GM18502 (cell line): ENCODE measurements around the gene SLC34A3.
"Not testable (repeated sequence)": the region's sequence is repeated elsewhere in the genome, so short reads cannot be mapped to it uniquely, and the experiment has no call there.

ENCODE experiments used
- ATAC-seq: cut with Tn5 transposase; IDR thresholded peaks from one replicate; pipeline ENCODE4 v1.9.1; 2021; ENCODE audit warnings: mild to moderate bottlenecking; ENCODE audit not compliant: unreplicated experiment, poor library complexity

SLC34A3 gene

DNA sequence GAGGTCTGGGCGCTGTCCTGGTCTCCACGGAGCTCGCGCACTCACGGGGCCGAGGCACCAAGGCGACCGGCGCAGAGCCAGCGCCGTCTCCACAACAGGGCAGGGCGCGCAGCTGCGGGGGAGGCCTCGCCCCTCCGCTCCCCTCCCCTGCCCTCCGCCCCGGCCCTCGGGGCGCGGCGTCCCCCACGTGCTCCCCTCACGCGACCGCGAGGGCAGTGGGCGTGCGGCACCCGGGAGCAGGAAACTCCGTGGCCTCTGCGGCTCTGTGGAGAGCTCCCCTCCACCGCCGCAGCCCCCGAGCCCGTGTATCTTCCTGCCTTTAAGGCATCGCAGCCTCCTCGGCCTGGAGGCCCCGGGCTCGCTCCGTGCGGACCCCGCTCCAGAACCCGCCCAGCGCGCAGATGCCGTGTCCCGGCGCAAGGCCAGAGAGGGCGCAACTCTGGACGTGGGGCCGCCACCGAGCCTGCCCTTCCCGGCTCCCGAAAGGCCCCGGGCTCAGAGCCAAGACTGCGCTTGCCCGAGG lies 9.7 kb downstream of the SLC34A3 start:
- peak; percentile 26 for ATAC-seq

DNA sequence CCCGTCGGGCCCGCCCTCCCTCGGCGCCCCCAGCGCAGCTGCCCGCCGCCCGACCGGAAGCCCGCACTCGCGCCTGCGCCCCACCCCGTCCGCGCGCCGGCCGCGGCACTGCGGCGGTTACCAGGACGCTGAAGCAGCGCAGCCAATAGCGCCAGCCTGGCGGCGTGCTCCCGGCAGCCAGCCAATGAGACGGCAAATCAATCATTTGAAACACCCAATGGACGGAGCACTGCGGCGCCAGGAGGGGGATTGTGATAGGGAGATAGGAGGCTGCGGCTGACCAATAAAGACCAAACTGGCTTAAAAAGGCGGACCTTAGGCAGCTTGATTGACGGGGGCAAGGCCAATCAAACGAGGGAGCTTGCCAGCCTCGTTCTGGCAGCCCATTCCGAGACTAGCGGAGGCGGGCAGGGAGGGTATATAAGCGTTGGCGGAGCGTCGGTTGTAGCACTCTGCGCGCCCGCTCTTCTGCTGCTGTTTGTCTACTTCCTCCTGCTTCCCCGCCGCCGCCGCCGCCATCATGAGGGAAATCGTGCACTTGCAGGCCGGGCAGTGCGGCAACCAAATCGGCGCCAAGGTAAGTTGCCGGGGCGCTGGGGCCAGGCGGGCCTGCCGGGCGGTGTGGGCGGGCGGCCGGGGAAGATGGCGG lies 10.3 kb downstream of the SLC34A3 start, which contains the start of gene TUBB4B:
TUBB4B (plus strand) TSS at position 447 of the 649 bp plus-strand sequence; CDS start at position 521, 74 bp downstream.
- ATAC-seq = peak; percentile 76

DNA sequence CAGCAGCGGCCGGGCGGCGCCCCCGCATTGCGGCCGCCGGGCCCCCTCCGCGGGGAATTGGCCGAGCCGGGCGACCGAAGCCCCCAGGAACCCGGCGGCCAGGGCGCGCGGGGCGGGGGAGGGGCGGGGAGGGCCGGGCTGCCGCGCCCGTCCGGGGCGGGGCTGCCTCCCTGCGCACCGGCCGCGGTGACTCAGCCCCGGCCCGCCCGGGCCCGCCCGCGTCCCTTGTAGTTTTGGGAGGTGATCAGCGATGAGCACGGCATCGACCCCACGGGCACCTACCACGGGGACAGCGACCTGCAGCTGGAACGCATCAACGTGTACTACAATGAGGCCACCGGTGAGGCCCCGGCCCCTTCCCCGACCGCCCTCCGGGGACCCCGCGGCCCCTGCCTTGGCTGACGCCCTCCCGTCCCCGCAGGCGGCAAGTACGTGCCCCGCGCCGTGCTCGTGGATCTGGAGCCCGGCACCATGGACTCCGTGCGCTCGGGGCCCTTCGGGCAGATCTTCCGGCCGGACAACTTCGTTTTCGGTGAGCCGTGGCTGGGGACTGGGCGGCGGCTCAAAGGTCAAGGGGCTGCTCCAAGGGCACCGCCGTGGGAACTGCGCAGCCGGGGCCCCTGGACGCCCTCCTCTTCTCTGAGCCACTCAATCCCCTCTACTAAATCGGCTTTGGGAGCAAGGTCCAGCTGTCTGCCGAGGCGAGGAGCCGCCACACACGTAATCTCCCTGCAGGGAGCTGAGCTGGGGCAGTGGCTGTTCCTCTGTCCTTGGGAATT lies 11.0 kb downstream of the SLC34A3 start:
- peak; percentile 3 for ATAC-seq

DNA sequence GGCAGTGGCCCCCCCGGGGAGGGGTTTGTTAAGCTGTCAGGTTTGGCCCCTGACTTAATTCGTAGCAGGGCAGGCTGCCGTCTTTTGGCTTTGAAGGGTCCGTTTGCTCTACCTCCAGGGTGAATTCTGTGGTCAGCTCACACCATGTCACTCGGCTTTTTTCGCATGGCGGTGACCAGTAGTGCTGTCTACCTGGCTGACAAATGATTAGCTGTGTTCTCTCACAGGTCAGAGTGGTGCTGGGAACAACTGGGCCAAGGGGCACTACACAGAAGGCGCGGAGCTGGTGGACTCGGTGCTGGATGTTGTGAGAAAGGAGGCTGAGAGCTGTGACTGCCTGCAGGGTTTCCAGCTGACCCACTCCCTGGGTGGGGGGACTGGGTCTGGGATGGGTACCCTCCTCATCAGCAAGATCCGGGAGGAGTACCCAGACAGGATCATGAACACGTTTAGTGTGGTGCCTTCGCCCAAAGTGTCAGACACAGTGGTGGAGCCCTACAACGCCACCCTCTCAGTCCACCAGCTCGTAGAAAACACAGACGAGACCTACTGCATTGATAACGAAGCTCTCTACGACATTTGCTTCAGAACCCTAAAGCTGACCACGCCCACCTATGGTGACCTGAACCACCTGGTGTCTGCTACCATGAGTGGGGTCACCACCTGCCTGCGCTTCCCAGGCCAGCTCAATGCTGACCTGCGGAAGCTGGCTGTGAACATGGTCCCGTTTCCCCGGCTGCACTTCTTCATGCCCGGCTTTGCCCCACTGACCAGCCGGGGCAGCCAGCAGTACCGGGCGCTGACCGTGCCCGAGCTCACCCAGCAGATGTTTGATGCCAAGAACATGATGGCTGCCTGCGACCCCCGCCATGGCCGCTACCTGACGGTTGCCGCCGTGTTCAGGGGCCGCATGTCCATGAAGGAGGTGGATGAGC lies 11.8 kb downstream of the SLC34A3 start:
- ATAC-seq = no peak

DNA sequence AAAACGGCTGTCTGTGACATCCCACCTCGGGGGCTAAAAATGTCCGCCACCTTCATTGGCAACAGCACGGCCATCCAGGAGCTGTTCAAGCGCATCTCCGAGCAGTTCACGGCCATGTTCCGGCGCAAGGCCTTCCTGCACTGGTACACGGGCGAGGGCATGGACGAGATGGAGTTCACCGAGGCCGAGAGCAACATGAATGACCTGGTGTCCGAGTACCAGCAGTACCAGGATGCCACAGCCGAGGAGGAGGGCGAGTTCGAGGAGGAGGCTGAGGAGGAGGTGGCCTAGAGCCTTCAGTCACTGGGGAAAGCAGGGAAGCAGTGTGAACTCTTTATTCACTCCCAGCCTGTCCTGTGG lies 12.5 kb downstream of the SLC34A3 start:
- not testable (repeated sequence) for ATAC-seq

DNA sequence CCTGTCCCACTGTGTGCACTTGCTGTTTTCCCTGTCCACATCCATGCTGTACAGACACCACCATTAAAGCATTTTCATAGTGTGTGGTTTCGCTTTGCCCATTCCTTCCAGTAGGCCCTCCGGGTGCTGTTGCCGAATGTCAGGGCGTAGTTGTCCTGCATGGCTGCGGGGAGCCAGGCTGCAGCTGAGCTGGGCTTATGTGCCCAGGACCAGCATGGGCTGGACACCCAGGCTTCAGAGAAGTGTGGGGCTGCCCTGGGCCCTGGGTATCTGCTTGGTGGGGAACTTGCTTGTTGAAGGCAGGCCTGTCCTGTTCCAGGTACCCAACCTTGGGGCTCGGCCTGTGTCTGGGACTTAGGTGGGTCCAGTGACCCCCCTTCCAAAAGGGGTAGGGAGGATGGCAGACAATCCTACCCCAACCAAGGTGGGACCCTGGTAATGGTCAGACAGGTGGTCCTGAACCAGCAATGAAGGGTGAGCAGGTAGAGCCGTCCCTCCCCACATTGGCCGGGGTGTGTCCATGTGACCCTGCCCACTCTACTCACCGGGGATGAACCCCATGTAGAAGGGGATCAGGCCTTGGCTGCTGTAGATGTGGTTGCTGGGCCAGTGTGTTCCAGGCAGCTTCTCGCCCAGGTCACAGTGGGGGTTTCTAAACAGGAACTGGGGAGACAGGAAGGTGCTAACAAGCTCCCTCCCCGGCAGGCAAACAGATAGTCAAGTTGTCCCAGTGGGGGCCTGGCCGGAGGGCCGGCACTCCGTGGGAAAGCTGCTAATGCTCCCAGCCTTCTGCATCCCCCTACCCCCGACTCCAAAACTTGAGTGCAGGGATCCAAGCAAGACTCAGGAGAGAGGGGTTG lies 13.2 kb downstream of the SLC34A3 start:
- ATAC-seq = no peak

DNA sequence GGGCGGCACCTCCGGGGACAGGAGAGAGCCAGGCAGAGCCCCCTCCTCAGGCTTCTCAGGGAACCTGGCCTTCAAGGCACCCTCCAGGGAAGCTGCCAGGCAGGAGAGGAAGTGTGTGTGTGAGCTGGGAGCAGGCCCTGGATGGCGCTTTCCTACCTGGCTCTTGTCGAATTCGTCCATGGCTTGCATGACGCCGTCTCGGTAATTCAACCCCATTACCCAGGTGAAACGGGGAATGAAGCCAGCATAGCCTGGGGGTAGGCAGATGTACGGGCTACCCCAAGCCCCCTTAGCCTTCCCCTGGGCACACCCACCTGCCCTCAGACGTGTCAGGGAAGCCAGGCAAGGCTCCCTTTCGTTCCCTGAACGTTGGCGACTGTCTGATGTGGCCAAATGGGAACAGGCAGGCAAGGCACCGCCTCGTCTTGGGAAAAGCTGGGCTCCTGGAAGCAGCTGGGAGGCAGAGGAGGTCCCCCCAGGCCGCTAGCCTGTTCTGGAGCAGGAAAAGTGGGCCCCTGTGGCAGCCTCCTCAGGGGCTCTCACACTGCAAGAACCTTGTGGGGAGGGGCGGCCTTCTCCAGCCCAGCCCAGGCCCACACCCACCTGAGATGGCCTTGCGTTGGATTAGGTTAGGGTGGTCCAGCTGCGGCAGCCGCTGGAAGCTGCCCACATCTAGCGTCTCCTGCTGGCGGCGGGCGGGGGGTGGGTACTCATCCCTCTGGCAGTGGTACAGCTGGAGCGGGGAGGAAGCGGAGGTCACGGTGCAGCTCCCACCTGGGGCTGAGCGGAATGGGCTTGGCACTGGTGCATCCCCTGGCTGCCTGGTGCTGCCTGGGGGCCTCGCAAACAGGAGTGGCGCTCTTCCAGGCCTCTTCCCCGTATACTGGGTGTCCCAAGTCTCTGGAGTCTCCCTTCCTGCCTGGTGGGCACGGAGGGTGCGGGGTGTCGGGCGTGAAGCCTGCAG lies 14.1 kb downstream of the SLC34A3 start:
- no peak for ATAC-seq

DNA sequence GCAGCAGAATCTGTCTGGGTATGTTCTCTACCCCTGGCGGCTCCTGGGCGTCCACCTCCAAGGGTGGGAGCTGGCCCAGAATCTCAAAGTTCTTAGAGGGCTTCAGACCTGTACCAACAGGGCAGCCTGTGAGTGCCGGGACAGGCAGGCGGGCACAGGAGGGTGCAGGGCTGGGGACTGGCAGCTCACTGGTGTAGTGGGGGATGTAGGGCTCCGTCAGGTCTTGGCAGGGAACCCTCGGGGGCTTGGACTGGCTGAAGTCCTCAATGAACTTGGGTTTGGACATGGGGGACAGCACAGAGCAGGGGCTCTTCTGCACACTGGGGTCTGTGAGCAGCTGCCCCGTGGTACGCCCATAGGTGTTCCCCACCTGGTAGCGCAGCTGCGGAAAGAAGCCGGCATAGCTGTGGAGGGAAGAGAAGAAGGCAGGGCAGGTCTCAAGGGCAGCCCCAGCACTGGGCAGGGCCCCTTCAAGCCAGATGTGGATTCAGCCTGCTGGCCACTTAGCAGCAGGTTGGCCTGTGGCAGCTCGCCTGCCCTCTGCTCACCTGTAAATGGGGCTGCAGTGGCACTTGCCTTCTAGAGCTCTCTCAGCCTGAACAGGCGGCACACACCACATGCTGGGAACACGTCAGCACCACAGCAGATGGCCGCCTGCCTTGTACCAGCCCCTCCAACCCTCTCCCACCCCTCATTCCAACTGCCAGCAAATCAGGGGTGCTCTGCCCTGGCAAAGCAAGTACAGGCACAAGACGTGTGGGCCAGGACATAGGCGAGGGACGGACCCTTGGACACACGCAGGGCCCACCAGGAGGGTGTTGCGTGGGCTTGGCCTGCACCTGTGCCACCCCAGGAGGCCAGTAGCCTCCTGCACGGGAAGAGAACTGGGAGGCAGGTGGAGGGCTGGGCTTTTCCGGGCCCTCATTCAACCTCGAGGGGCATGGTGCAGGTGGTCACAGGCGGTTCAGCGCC lies 15.0 kb downstream of the SLC34A3 start:
- ATAC-seq = no peak

DNA sequence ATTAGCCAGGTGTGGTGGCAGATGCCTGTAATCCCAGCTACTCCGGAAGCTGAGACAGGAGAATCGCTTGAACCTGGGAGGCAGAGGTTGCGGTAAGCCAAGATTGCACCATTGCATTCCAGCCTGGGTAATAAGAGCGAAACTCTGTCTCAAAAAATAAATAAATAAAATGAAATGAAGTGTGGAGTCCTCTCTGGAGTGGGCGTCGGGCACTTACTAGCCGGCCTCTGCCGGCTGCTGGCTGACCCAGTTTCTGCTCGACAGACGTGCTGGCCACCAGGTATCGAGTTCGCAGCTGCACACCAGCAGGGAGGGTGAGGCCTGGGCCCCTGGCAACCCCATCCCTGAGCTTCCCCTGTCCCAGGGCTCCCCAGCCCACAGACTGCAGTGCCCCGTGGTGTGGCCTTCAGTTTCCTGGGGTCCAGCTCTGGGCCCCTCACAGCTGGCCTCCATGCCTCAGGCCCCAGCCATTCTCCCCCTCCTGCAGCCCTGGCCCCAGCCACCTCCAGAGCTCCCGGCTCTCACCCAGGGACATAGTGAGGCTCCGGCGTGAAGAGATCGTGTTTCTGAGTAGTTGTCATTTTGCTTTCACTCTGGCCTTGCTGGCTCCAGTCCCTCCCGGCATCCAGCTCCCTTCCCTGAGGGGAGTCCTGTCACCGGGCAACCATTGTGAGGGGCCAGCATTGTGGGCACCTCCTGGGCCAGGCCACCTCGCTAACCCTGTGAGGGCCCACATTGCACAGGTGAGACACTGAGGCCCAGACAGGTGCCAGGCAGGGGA lies 16.6 kb downstream of the SLC34A3 start:
- ATAC-seq = no peak

DNA sequence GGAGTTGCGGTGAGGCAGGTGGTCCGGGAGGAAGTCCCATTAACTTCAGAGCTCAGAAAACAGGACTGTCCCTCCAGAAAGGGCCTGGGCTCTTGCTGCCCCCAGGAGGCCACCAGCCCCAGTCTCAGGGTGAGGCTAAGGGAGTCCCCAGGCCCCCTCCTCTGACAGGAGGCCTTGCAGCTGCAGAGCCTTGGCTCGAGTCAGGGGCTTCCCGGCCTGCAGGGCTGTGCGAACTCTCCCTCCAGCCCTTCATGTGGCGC lies 17.1 kb downstream of the SLC34A3 start:
- ATAC-seq = no peak

DNA sequence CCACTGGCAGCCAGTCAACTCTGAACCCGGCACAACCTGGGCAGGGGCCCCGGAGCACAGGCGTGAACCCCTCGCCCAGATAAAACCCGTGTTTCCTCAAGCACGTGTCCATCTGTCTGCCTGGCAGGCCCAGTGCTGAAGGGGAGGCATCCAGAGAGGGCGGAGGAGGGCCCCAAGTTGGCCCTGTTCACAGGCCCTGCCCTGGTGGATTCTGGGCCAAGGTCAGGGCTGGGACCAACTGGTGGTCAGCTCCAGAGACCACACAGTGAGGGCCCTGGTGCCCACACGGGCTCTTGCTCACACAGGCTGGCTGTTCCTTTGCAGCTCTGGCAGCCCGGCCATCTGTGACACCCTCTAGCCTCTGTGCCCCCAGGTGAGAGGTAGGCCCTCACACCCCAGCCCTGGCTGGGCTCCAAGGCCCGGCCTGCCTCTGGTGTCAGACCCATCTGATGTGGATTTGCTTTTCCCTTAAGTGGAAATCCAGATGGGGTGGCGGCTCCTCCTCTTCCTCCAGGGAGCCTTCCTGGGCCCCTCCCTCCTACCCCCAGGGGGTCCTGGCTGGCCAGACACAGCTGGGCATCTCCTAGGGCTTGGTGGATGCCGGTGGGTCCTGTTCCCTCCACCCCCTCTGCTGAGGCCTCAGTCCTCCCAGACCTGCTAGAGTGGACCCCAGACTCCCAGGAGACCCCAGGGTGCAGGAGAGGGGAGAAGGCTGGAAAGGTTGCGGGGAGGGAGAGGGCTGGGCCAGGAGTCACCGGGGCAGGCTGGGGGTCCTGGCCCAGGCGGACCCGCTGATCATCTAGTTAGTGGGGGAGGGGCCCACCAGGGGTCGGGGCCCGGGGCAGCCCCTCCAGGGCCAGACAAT lies 19.9 kb downstream of the SLC34A3 start:
- ATAC-seq = no peak

DNA sequence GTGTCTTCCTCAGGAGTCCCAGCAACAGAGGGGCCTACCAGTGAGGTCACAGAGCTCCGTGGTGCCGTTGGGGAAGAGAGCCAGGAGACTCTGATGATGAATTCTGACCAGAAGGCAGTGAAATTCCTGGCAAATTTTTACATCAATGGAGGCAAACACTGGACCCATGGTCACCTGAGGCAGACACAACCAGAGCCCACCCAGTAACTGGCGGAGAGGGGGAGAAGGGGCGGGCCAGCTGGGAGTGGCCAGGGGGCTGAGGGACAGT lies 20.4 kb downstream of the SLC34A3 start, which contains the start of gene STPG3:
STPG3 (plus strand) TSS at position 93 of the 268 bp plus-strand sequence; CDS start at position 94, 1 bp downstream.
- no peak for ATAC-seq

DNA sequence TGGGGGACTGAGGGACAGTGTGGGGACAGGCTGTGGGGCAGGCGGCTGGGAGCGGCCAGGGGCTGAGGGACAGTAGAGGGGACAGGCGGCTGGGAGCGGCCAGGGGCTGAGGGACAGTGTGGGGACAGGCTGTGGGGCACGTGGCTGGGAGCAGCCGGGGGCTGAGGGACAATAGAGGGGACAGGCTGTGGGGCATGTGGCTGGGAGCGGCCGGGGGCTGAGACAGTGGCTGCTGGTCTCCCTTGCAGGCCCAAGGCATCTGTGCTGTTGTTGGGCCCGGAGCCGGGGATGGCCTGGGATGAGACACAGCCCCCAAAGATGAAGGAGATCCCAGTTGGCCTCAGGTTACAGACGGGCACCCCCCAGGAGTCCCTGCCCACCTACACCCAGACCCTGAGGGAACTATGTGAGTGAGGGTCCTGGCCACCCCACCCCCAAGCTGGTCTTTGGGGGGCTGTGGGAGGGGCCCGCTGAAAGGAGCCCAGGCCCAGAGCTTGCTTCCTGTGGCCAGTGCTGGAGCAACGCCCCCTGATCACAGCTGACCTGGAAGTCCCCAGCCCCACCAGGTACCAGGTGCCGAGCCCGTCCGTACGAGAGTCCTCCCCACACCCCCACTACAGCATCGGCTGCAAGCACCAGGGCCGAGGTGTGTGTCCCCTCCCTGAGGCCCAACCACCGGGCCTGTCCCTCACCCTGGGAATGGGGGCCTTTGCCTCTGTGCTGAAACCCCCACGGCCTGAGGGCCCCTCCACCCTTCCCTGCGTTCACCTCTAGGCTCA lies 21.0 kb downstream of the SLC34A3 start:
- ATAC-seq = no peak

DNA sequence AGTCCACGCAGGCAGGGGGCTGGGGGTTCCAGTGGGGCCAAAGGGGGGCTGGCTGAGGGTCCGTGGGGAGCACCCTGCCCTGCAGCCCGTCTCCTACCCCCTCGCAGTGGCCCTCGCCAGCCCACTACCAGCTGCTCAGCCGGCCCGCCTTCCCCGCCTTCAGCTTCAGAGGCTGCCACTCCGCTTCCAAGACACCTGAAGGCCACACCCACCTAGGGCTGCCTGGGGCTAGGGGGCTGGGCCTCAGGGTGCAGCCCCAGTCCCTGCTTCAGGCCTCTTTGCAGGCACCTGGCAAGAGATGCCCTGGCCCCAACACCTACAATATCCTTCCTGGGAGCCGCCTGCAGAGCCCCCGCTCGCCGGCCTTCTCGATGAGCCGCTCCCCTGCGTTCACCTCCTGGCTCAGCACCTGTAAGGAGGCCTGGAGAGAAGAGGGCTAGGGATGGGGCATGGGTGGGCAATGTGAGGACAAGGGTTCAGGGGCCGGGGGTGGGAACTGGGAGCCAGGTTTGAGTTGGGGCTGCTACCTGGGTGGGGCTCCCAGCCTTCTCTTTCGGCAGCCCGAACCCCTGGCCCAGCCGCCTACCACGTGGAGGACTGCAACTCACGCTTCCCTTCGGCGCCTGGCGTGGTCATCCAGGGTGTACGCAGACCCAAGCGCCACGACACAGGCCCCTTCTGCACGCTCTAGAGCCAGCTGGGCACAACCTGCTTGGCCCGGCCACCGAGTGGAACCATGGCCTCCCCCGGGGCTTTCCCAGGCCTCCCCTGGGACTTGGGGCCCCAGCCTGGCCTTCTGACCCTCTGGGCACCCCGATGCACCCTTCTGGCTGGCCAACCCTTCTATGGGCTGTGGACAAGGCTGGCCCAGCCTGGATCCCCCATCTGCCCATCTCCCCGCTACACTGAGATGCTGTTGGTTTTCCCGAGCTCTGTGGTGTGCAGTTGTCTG lies 22.1 kb downstream of the SLC34A3 start:
- no peak for ATAC-seq
